ENCODE data around the gene CCDC182. TPM values are rescaled to one million over a fixed set of nuclear protein-coding genes. Genes with fewer than 3 reads are reported as not detected.
A peak's percentile ranks its signal among the peaks of the same experiment; 100 is the strongest.

The CCDC182 gene
- total and polyA plus RNA-seq, 2 of the 13 experiments (the other 11 are each of a cell fraction or from before 2014, with no cell fraction given): not detected

- TF ChIP-seq NFAT5 (CRISPR knock-in tag; IDR thresholded peaks at IDR 0.05): no peak
- TF ChIP-seq SNAPC4 (CRISPR knock-in tag; IDR thresholded peaks at IDR 0.05): no peak
- TF ChIP-seq SCMH1 (CRISPR knock-in tag; IDR thresholded peaks at IDR 0.05; ENCODE audit: borderline replicate concordance): no peak
- TF ChIP-seq ZNF780A (CRISPR knock-in tag; IDR thresholded peaks at IDR 0.05): no peak
- TF ChIP-seq ETS1 (CRISPR knock-in tag; IDR thresholded peaks at IDR 0.05): no peak
- peak; percentile 23 to 70; a peak in 3 of 4 replicates for TF ChIP-seq HMGXB4 (CRISPR knock-in tag; IDR thresholded peaks at IDR 0.05; ENCODE audit: borderline replicate concordance in 1 of 2, low read depth in 1 of 2)
- no peak for TF ChIP-seq HIC2 (CRISPR knock-in tag; IDR thresholded peaks at IDR 0.05; ENCODE audit: low read depth)
- no peak for TF ChIP-seq ZNF644 (CRISPR knock-in tag; IDR thresholded peaks at IDR 0.05; ENCODE audit: low read depth)
These were observed 38.2 kb upstream of the CCDC182 start (continued) for GRCh38 chr17:57783338-57783742.

All from HepG2 (cell line).